IPS-18c (cell line): ENCODE measurements around the gene PPL.
"Not testable (repeated sequence)": the region's sequence is repeated elsewhere in the genome, so short reads cannot be mapped to it uniquely, and the experiment has no call there.

Source experiments
- H3K4me3 ChIP-seq: 2 replicates; pipeline ENCODE4 v1.7.0; 2013; ENCODE audit warnings: low read depth, mild to moderate bottlenecking, low read length, moderate library complexity; ENCODE audit not compliant: insufficient read depth
- H3K9me3 ChIP-seq: one replicate; pipeline ENCODE4 v1.6.1; 2013; ENCODE audit warnings: mild to moderate bottlenecking, low read length, moderate library complexity; ENCODE audit not compliant: control insufficient read depth, insufficient read depth

Gene PPL

GRCh38 chr16:4936991-4937781 is at the start of gene PPL:
Gene PPL (minus strand): TSS chr16:4937148. CDS start chr16:4937045, 103 bp downstream.
- peak within 1 kb of the TSS; percentile 87 for H3K4me3 ChIP-seq
- H3K9me3 ChIP-seq, result no peaks in the 10 kb centered on the region

- no peak overlapping the region for H3K4me3 ChIP-seq
- no peaks in the 10 kb centered on the region for H3K9me3 ChIP-seq
These were observed 47.4 kb upstream of the PPL start for GRCh38 chr16:4984174-4984990.

DNA sequence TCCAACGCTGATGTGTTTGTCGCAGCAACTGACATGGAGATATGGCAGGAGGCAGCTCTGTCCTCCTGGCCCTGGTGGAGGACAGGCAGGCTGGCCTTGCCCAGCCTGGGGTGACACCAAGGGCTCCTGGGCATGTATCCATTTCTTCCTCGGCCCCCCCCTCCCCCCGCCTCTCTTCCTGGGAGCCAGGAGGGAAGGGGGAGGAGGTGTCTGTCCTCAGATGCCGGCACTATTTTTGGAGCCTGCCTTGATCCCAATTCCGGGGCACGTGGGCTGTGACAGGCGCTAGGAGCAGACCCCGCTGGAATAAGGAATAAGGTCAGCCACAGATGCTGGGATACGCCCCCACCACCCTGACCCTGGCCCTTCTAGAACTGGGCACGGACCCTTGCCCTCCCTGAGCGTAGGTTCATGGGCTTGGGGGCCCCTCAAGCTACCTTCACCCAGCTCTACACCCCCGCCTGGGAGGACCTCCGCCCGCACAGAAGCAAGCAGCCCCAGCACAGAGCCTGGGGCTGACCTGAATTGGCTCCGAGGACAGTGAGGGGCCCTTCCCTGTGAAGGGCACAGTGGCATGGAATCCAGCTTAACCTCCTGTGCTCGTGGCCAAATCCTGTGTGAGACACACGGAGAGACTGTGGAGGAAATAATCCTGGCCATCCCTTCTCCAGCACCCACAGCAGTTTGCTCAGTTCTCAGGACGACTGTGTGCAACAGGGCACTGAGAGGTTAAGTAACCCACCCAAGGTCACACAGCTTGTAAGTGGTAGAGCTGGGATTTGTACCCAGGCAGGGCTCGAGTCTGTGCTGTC is 45.3 kb upstream of the PPL start:
- H3K9me3 ChIP-seq, result no peaks in the 10 kb centered on the region

GRCh38 chr16:4981473-4981872 is 44.5 kb upstream of the PPL start:
- H3K9me3 ChIP-seq, result no peaks in the 10 kb centered on the region
- no peak overlapping the region for H3K4me3 ChIP-seq

More for the DNA sequence above, 45.3 kb upstream of the PPL start:
- no peak overlapping the region for H3K4me3 ChIP-seq

- H3K4me3 ChIP-seq, result no peak overlapping the region
- H3K9me3 ChIP-seq, result no peaks in the 10 kb centered on the region
These were observed 43.7 kb upstream of the PPL start for GRCh38 chr16:4980691-4981090.

DNA sequence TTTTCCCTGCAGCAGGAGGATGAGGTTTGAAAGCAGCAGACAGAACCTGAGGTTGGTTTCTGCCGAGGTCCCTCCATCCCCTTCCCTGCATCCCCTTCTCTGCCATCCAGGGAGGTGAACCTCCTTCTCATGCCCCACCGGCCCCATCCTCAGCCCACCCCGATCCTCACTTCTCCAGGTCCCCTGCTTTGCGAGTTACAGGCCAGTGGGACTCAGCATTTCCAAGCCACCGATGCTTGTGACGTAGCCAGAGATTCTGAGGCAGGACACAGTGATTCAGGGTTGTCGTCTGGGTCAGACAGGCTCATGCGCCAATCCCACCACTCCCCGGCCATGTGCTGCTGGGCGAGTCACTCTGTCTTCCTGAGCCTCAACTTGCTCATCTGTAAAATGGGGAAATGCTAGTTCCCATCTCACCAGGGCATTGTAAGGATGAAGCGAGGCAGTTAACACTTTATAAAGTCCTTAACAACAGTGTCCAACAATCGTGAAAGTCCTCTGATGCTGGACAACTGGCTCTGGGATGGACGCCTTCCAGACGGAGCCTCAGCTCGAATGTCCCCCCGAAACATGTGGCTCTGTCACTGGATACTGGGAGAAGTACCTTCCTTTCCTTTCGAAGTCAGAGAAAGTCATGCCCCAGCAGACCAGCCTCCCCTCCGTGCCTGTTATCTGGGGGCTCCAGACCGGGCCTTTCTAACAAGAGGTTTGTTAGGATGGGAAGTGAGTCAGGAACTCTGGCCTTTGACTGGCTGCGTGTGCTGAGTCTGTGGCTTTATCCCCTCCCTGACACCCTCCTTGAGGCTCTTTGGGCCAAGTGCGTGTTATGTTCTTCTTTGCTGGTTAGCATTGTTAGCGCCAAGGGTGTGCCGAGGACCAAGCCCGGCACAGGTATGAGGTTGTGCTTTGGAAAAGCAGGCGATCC is 43.0 kb upstream of the PPL start:
- Histone ChIP-seq H3K9me3 (no peaks in the 10 kb centered on the region), H3K4me3 (no peak overlapping the region)

DNA sequence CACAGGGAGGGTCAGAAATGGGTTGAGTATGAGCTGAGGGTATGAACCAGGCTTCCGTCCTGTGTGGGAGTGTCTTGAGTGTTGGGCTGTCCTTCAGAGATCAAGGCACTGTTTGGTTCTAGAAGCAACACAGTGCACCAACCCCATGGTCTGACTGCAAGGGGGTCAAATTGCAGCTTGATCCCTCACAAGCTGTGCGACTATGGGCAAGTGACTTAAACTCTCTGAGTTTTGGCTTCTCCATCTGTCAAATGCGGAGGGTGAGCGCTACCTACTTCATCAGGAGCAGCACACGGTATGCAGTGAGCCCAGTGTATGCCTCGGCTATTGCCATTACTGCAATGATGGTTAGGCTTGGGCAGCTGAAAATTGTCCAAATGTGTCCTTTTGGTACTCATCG is 42.2 kb upstream of the PPL start:
- Histone ChIP-seq H3K9me3 (no peaks in the 10 kb centered on the region), H3K4me3 (no peak overlapping the region)

GRCh38 chr16:4976611-4977145 is 39.7 kb upstream of the PPL start:
- no peak overlapping the region for H3K4me3 ChIP-seq
- H3K9me3 ChIP-seq, result no peaks in the 10 kb centered on the region

GRCh38 chr16:4976079-4976478 is 39.1 kb upstream of the PPL start:
- H3K9me3 ChIP-seq, result no peaks in the 10 kb centered on the region
- H3K4me3 ChIP-seq, result no peak overlapping the region

- Histone ChIP-seq H3K4me3 (no peak overlapping the region), H3K9me3 (no peaks in the 10 kb centered on the region)
These were observed 36.1 kb upstream of the PPL start for GRCh38 chr16:4972938-4973587.

- no peak overlapping the region for H3K4me3 ChIP-seq
These were observed 33.1 kb upstream of the PPL start for GRCh38 chr16:4970010-4970409.

GRCh38 chr16:4968879-4969483 is 32.0 kb upstream of the PPL start:
- Histone ChIP-seq H3K9me3 (no peaks in the 10 kb centered on the region), H3K4me3 (no peak overlapping the region)

More at GRCh38 chr16:4970010-4970409, 33.1 kb upstream of the PPL start:
- H3K9me3 ChIP-seq, result no peaks in the 10 kb centered on the region

GRCh38 chr16:4968278-4968677 is 31.3 kb upstream of the PPL start:
- not testable (repeated sequence) for H3K4me3 ChIP-seq, H3K9me3 ChIP-seq

DNA sequence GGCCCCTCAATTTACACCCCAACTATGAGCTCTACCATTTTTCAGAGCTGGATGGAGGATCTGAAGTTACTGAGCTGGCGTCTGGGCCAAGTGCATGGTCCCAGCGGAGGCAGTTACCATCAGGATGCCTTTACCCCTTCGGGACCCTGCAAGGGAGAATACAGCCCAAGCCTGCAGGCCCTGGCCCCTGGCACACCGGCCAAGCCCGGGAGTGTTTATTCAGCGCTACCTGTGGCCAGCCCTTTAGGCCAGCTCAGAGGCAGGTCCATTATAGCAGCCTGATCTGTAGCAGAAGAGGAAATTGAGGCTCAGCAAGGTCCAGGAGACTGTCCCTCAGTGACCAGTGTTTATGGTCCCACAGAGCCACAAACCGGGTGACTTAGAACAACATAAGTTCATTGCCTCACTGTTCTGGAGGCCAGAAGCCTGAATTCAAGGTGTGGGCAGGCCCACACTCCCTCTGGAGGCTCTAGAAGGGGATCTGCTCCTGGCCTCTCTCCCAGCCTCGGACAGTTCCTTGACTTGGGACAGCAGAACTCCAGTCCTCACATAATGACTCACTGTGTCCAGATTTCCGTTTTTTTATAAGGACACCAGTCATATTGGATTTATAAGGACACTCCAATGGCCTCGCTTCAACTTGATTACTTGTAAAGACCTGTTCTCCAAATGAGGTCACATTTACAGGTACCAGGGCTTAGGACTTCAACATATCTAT is 29.9 kb upstream of the PPL start:
- no peaks in the 10 kb centered on the region for H3K9me3 ChIP-seq
- H3K4me3 ChIP-seq, result no peak overlapping the region

DNA sequence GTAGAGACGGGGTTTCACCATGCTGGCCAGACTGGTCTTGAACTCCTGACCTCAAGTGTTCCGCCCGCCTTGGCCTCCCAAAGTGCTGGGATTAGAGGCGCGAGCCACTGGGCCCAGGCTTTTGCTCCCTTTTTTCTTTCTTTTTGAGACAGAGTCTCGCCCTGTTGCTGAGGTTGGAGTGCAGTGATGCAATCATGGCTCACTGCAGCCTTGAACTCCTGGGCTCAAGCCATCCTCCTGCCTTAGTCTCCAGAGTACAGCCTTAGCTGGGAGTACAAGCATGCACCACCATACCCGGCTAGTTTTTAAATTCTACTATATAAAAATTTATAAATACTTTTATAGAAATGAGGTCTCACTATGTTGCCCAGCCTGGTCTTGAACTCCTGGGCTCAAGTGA is 26.6 kb upstream of the PPL start:
- H3K4me3 ChIP-seq, H3K9me3 ChIP-seq: not testable (repeated sequence)
